ENCODE results near the gene RGS2. TPM values are rescaled to one million over a fixed set of nuclear protein-coding genes. Genes with fewer than 3 reads are reported as not detected.

The RGS2 gene
- polyA plus RNA-seq, 1 of the 3 experiments (the other 2 are of a cell fraction), result 47.1 TPM

DNA sequence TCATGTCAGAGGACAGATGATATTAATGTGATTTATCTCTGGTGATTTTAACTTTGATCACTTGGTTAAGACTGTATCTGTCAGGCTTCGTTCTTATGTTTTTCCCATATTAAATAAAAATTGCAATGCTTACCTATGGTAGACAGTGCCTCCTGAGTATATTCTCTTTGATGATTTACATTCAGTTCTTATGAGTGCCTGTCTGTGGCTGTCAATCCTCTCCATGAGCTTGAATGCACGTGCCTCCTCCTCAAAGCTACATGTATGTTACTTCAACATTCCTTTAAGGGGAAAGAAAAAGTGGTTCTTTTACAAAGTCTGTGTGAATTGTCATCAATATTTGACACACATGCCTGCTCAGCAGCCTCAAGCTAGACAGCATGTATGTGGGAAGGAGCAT, 44.2 kb upstream of the RGS2 start (continued):
- TF ChIP-seq FOXM1 (IDR thresholded peaks at IDR 0.05; ENCODE audit: low read depth), result no peak

DNA sequence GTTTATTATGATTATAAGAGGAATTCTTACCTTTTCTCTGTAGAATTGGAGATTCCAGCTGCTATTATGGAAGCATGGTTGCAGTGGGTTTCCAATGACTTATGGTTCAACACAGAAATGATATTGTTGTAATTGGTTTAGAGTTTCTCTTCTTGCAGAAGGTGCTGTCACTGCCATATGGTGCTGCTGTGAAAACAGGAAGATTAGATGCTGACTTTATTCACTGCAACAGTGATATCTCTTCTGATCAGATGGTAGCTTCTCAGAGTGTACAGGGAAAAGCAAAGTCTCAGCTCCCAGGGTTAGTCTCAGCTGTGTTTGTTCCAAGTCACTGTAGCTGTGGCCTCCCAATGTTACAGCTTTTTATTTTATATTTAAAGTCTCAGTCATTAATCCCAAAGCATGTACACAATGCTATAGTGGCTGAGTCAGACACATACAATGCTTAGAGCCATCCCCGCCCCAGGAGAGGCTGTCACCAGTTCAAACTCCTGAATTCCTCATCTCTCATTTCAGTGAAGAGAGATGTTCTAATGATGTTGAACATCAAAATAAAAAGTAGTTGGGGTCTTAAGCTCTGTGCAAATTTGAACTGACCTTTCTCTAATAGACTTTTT, 42.7 kb upstream of the RGS2 start:
- Histone ChIP-seq H3K9ac (no peak overlapping the region), H3K27me3 (ENCODE audit: insufficient read depth) (no peaks in the 10 kb centered on the region), H3K4me2 (no peak overlapping the region), H3K9me2 (no peaks in the 10 kb centered on the region), H3K27ac (ENCODE audit: low read depth in 2 of 2, low read length in 1 of 2) (no peak overlapping the region), H3K9me3 (no peaks in the 10 kb centered on the region), H3K4me1 (ENCODE audit: control insufficient read depth in 1 of 2, insufficient read depth in 2 of 2, low read depth in 1 of 2, low read length in 1 of 2) (peaks cover 4 to 11% of the 10 kb centered on the region in 2 experiments; a peak in 2 of 4 replicates), H3K79me2 (ENCODE audit: insufficient read depth) (no peaks in the 10 kb centered on the region), H3K4me3 (ENCODE audit: low read depth in 2 of 2, low read length in 1 of 2) (no peak overlapping the region), H3K36me3 (replicated peaks in 1 of 2; ENCODE audit: control insufficient read depth in 1 of 2, insufficient read depth in 2 of 2, low read length in 1 of 2) (no peaks in the 10 kb centered on the region), H3F3A (replicated peaks; ENCODE audit: insufficient read depth) (peaks cover 25% of the 10 kb centered on the region), H4K20me1 (ENCODE audit: insufficient read depth) (no peaks in the 10 kb centered on the region), H2AFZ (ENCODE audit: low read depth) (no peak overlapping the region)
- ChIA-PET CTCF (no interaction called here), POLR2A (no interaction called here)
- WGBS (ENCODE audit: low lambda C conversion rate), result 78% methylated on average over 1 of the region's 1 CpG
- DNase-seq, result no peak
- TF ChIP-seq SMC3 (IDR thresholded peaks at IDR 0.05; ENCODE audit: low read depth, low read length), result no peak
- no peak for TF ChIP-seq IRF3 (IDR thresholded peaks at IDR 0.05; ENCODE audit: low read depth, low read length)
- peak; percentile 22; the same call in 1 of the 2 replicates for TF ChIP-seq GATA2 (CRISPR knock-in tag; IDR thresholded peaks at IDR 0.05)
- TF ChIP-seq NRF1 (IDR thresholded peaks at IDR 0.05; ENCODE audit: low read depth, low read length), result no peak
- no peak for TF ChIP-seq CTCF (IDR thresholded peaks at IDR 0.05)

DNA sequence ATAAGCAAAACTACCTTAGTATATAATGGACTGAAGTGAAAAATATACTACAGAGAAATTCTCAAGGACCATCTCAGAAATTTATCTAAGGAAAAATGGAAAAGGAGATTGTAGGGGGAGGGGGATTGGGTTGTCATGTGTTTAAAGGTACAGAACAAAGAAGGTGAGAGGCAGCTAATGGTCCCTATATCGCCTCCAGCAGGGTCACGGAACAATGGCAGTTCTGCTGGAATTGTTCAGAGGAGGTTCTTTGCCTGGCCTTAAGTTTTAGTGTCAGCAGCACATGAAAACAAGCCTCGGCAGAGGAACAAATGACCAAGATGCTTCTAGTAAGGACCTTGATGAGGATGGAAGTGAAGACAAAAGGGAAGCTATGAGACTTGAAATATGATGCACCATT, 42.0 kb upstream of the RGS2 start:
- Histone ChIP-seq H3K9ac (no peak overlapping the region), H3K79me2 (ENCODE audit: insufficient read depth) (no peaks in the 10 kb centered on the region), H3K4me2 (no peak overlapping the region), H3K9me3 (no peaks in the 10 kb centered on the region), H2AFZ (ENCODE audit: low read depth) (no peak overlapping the region), H3K4me1 (ENCODE audit: control insufficient read depth in 1 of 2, insufficient read depth in 2 of 2, low read depth in 1 of 2, low read length in 1 of 2) (peaks cover 4 to 11% of the 10 kb centered on the region in 2 experiments; a peak in 2 of 4 replicates), H3K36me3 (replicated peaks in 1 of 2; ENCODE audit: control insufficient read depth in 1 of 2, insufficient read depth in 2 of 2, low read length in 1 of 2) (no peaks in the 10 kb centered on the region), H3K9me2 (no peaks in the 10 kb centered on the region), H3K27ac (ENCODE audit: low read depth in 2 of 2, low read length in 1 of 2) (no peak overlapping the region), H3F3A (replicated peaks; ENCODE audit: insufficient read depth) (peaks cover 25% of the 10 kb centered on the region), H3K4me3 (ENCODE audit: low read depth in 2 of 2, low read length in 1 of 2) (no peak overlapping the region), H3K27me3 (ENCODE audit: insufficient read depth) (no peaks in the 10 kb centered on the region), H4K20me1 (ENCODE audit: insufficient read depth) (no peaks in the 10 kb centered on the region)
- no peak for DNase-seq
- 93% methylated on average over 3 of the region's 3 CpGs for WGBS (ENCODE audit: low lambda C conversion rate)
- ChIA-PET POLR2A (no interaction called here), CTCF (no interaction called here)
- TF ChIP-seq ELF1 (IDR thresholded peaks at IDR 0.05), result no peak
- TF ChIP-seq NFIC (IDR thresholded peaks at IDR 0.05; ENCODE audit: borderline replicate concordance), result no peak
- no peak for TF ChIP-seq TCF12 (IDR thresholded peaks at IDR 0.05)
- no peak for TF ChIP-seq TAF1 (IDR thresholded peaks at IDR 0.05; ENCODE audit: borderline replicate concordance, low read depth, low read length)
- TF ChIP-seq CHD2 (IDR thresholded peaks at IDR 0.05; ENCODE audit: low read length, partially characterized antibody), result no peak
- TF ChIP-seq GABPA (IDR thresholded peaks at IDR 0.05; ENCODE audit: low read depth), result no peak
- no peak for TF ChIP-seq JUND (IDR thresholded peaks at IDR 0.05)
- TF ChIP-seq MEF2A (IDR thresholded peaks at IDR 0.05; ENCODE audit: borderline replicate concordance, low read depth), result no peak
- TF ChIP-seq RFX5 (IDR thresholded peaks at IDR 0.05; ENCODE audit: low read length), result no peak
- no peak for TF ChIP-seq GATA2 (CRISPR knock-in tag; IDR thresholded peaks at IDR 0.05)
- TF ChIP-seq FOSL2 (IDR thresholded peaks at IDR 0.05; ENCODE audit: borderline replicate concordance, low read depth), result no peak
- TF ChIP-seq MXI1 (IDR thresholded peaks at IDR 0.05; ENCODE audit: low read depth, low read length), result no peak
- TF ChIP-seq POLR2AphosphoS5 (IDR thresholded peaks at IDR 0.05; ENCODE audit: low read depth, low read length), result no peak
- TF ChIP-seq RAD21 (IDR thresholded peaks at IDR 0.05; ENCODE audit: low read length), result no peak
- no peak for TF ChIP-seq FOXM1 (IDR thresholded peaks at IDR 0.05; ENCODE audit: low read depth)
- TF ChIP-seq, protein P1, sequence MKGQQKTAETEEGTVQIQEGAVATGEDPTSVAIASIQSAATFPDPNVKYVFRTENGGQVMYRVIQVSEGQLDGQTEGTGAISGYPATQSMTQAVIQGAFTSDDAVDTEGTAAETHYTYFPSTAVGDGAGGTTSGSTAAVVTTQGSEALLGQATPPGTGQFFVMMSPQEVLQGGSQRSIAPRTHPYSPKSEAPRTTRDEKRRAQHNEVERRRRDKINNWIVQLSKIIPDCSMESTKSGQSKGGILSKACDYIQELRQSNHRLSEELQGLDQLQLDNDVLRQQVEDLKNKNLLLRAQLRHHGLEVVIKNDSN (IDR thresholded peaks at IDR 0.05; ENCODE audit: borderline replicate concordance, low read depth), result no peak
- TF ChIP-seq REST (IDR thresholded peaks at IDR 0.05; ENCODE audit: low read depth, low read length), result no peak
